ENCODE results near the gene EVX2.

EVX2 gene

DNA sequence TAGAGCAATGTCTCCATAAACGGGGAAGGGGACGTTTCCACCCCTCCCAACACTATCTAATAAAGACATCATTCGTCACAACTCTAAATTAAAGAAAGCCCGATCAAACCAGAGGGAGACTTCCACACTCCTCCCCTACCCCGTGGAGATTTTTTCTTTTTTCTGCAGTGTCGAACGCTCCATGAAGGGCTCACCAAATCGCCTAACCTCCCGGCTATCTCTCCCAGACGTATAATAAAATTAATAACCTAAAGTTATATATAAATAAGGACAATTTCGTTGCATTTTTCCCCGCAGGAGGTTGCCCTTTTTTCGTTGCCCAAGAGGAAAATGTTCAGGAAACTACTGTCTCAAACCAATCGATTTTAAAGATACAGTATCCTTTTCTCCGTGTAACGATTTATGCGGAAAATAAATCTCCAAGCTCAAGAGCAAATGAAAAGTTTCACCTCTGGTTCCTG is 2.4 kb downstream of the EVX2 start:
- no peak for DNase-seq

DNA sequence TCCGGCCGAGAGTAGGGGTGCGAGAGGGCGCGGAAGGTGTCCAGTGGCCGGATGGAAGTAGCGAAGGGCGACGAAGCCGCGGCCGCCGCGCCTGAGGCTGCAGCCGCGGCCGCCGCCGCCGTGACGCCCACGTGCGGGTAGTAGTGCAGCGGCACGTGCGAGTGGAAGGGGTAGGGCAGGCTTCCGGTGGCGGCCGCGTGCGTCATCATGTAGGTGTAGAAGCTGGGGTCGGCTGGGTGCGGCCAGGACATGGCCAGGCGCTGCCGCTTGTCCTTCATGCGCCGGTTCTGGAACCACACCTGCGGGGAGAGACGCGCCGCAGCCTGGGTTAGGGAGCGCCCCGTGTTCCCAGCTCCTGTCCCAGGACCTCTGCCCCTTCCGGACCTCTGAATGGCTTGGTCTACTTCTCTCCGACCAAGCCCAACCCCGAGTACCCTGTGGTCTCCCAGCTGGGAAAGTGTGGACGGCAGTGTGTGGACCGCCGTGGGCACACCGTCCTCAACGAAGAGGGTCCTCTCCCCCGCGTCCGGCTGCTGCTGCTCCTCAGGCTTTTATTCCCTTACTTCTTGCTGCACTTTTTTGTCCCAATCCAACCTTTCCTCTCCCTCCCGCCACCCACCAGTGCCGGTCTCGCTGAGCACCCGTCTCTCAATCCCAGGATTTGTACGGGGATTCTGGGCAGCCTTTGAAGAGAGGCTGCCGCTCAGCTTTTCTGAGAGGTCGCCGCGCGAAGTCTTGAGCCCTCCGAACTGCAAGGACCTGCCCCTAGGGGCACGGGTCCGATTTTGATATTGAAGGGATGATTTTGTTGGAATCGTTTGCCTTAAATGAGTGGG is 3.0 kb downstream of the EVX2 start:
- no peak for DNase-seq

DNA sequence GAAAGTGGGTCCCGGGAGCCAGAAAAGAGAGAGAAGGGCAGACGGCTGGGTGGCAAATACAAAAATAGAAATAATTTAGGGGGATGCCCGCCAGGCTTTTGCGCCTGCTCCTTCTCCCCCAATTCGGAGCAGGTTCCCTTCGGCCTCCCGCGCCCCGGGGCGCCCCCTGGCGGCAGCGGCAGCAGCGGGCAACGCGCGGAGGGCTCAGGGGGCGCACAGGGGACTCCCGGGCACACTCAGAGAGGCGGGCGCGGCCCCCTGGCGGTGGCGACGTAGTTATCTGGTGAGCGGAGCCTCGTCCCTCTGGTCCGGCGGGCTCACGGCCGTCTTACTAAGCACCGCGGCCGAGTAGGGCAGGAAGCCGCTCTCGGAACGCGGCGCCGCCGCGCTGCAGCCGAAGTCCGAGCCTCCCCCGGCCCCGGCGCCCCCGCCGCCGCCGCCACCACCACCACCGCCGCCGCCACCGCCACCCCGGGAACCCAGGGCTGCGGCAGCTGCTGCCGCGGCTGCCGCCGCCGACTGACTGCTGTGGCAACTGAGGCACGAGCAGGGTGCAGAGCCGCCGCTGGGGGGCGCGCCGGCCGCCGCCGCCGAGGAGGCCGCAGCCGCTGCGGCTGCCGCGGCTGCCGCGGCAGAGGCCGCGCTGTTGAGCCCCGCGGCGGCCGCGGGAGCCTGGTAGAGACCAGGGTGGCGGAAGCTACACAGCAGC is 3.8 kb downstream of the EVX2 start:
- no peak for DNase-seq

DNA sequence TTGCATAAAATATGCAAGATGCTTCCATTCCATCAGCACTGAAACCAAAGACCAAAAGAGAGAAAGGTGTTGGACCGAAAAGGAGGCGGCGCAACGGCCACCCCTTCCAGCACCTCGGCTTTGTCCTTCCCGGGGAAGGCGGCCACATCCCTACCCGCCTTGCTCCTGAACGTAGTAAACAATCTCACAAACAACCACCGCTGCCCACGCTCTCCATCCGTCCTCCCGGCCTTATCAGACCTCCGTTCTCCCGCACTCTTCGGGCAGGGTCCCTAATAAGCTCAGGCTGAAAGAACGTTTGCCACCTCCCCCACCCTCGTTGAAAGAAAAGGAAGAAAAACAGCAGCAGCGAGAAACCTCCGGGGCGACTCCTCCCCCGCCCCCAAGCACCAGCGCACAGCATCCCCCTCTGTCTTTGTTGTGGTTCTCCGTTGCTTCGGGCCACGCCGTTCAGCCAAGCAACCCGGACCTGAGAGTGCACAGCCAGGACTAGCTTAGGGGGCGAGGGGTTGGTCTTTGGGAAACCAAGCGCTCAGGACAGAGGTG is 4.4 kb downstream of the EVX2 start:
- DNase-seq: no peak

DNA sequence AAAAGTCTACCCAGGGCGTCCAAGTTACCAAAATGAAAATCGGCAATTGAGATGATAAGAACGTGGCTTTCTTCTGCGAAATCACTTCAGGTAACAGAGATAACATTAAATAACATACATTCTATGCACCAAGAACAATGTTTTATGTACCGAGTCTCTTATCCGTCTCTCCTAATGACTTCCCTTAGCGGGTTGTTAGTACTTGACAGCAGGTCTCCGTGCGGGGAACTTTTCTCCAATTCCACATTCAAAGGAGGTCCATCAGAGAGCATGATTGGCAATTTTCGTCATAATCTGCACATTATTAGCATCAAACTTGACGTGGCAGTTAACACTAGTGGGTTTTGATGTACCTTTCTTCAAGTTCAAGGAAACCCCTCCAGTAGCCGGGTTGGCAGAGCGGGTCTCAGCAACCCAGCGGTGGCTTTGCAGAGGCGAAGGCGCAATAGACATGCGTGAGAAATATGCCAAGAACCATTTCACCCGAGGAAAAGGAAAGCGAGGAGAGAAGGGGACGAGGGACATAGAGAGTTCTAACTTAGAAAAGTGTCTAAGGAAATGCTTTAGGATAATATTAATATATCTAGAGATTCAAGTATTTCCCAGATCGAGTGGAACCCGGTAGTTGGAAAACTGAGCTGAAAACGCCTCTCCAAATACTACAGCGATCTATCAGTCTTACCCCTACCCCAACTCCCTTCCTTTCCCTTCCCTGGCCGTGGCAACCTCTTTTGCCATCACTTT is 5.0 kb downstream of the EVX2 start:
- no peak for DNase-seq

DNA sequence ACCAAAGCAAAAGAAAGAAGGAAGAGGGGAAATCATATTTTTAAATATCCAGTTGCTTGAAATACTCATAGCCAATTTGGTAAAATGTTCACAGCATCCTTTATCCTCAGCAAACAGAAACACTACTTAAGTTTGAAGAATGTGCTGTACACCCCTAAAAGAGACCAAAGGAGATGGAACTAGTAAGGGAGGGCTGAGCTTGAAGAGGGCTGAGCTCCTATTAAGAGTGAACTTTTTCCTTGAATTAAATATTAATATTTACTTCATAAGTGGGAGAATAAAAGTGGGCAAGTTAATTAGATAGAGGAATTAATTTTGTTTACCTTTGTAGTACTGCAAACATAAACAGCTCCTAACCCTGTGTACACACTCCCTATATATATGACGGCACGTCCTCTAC is 7.0 kb downstream of the EVX2 start:
- no peak for DNase-seq

DNA sequence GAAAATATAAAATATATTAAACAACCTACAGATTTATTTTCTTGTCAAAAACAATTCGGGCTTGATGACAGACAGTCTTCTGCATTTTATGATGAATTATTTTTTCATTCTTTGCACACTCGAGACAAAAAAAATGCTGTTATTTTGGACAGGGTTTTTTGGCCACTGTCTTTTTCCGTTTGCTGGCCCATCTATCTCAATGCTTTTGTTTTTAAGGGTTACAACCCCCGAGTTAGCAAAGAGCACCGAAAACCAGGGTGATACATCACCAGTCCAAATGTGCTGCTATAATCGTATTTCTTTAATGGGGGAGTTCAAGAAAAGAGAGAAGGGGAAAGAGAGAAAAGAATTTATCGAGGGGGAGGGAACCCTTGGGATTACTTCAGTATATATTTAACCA is 7.7 kb downstream of the EVX2 start:
- DNase-seq: no peak

DNA sequence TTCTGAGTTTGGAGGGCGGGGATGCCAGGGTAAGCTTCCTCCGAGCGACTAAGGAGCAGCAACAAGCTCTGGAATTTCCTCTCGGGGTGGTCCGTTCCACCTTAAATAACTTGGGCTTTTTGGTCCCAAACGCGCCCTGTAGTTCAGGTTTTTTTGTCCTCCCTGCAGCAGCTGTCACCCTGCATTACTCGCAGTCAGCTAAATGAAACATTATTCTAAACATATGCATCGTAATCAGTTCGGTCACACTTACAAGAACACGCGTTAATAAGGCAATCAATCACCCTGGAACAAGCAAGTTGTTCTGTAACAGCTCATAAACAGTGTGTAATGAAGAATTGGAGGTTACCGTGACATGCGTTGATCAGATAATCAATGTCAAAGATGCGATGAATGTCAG is 8.3 kb downstream of the EVX2 start:
- DNase-seq: no peak

DNA sequence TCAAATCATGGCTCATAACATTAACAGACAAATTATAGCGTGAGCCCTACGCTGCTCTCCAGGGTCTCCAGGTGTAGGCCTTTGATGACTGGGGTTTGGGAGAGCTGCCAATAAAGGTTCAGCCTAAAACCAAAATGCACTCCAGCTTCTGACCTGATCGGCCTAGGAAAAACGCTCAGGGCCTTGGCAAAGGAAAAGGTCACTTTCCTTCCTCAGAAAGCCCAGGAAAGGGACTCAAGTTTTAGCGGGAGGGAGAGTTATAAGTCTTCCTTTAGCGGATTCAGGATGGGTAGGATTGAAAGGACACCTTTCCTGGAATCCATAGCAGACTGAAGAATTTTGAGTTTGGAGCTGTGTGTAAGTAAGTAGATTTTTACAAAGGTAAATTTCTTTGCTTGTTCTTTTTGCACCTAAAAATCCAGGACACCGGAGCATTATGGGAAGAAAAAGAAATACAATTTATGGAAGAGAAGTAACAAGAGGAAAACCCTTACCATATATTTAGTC is 8.8 kb downstream of the EVX2 start:
- no peak for DNase-seq

DNA sequence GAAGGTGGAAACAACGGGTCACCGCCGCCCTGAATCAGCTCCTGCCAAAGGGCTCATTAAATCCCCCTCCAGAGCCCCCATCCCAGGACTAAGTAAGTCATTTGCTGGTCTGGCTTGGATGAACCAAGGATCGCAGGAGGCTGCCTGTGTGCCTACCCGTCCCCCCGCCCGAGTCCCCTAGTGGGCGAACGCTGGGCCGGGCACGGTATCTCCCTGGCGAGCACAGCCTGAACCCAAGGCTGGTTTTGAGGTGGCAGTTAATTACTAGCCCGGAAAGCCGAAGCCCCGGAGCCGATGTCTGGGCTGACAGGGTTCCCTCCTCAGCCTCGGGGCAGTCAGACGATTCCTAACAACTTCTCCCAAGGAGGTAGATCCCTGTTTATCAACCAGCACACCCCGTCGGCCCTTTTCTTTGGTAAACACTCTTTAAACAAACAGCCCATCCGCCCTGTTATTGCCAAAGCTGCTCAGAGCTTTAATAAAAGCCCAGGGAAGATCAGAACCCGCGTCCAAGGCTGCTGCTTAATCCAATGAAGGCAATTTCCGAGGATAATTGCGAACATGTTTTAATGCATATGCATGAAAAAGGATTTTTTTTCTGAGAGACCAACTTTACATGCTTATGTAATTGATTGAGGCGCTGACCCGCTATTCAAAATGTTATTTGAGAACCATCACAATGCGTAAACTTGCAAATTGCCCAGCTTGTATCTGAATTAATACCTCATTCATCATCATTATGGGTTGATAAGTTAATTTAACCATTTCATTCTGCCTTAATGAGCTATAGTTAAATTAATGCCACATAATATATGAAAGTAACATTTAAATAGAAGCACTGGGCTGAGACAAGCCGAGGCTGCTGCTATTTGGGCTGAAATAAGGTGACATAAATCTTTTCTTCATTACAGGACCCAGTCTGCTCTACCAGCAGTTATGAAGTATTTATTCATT is 10.5 kb downstream of the EVX2 start:
- DNase-seq: no peak

DNA sequence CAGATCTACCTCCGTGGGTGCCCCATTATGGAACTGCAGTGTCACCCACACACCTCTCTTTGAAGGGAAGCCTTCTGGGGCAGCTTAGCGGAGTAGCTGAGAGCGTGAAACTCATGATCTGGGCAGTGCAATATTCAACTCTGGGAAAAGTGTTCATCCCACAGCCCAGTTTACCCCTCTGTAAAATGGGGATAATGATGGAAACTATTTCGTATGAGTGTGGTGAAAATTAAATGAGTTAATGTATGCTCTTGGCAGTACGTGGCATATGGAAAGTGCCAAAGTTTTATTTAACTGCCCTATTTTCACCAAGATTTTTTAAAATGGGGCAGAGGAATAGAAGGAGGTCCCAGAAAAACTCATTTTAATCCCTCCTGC is 11.5 kb downstream of the EVX2 start:
- DNase-seq: no peak

DNA sequence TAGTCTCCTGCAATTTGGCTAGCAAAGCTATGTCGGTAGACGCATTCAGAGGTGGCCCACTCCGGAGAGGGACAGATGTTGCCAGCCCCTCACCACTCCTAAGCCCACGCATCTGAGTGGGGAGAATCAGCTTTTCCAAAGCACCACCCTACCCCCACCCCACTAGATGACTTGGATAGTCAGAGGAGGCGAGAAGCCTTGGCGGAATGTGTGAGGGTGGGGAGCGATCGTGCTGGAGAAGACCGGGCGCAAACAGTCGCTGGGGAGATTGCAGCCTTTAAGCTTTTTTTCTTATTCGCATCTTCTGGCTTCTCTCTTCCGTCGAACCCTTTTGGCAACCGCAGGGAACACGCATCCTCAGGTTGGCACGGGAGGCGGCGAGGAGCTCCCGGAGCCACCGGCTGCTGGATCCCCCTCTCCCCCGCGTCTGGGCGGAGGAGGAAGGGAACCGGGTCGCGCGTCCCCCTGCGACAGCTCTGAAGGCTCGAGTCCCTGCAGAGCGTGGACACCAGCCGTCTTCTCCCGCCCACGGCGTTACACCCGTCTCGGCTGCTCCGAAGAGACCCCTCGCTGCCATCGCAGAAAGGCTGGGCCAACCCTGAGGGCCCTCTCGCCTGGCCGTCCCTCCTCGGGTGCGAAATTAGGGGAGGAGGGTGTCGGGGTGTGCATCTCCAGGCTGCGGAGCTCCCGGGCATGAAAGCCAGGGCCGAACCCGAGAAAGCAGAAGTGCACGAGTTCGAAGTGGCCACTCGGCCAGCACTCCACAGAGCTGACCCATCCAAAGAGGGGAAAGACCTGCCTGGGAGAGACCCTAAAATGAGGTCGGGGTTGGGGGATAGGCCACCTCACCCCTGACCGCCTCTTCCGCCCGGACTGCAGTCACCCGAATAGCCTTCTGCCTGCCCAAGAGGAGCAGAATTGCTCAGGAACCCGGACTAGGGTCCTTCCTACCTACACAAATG is 12.2 kb downstream of the EVX2 start:
- no peak for DNase-seq

DNA sequence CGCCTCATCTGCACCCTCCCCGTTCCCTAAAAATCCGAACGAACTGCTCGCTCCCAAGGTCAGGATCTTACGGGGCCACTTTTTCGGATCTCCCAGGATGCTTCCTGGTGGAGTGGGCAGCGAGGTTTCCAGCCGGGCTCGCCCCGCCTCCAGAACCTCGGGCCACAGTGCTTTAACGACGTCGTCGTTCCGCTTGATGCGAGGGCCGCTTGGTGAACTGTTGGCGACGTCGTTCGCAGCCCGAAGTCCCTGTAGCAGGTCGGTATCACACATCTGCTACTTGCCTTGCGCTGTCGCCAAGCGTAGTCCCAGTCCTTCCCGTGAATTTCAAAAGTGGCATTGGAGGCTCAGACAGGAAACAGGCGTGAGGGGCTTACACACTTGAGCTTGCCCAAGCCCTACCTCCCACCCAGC is 15.3 kb downstream of the EVX2 start:
- DNase-seq: no peak

DNA sequence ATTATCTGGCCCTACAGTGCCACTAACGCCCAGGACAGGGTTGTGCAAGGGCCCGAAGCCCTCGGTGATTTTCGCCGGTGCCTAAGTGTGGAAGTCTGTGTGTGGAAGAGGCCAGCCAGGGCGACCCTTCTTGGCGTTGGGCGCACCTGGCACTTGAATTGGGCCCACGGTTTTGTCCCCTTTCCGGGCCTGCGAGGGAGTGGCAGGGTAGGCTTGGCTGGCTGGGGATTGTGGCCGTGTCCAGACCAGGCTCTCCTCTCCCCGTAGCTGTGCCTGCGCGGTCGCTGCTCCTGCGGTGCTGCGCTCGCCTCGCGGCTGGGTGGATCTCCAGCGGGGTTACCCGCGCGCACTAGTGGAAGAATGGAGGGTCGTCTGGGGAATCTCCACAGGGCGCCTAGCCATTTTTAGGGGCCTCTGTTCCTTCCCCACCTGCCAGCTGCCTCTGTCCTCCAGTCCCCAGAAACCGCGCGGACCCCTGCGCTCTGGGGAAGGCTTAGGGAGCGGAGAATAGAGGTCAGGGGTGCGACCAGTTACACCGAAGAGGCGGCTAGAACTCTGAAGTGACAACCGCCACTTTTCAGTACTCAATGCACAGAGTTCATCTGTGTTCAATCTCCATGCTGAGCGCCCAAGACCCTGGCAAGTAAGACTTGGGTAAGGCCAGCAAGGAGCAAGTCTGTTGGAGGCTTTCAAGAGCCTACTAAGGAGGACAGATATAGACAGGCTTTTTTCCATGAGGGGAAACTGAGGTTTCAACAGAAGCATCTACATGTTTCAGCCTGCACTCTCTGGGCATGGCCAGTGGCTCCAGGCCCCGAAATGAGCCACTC is 16.0 kb downstream of the EVX2 start:
- DNase-seq: no peak

DNA sequence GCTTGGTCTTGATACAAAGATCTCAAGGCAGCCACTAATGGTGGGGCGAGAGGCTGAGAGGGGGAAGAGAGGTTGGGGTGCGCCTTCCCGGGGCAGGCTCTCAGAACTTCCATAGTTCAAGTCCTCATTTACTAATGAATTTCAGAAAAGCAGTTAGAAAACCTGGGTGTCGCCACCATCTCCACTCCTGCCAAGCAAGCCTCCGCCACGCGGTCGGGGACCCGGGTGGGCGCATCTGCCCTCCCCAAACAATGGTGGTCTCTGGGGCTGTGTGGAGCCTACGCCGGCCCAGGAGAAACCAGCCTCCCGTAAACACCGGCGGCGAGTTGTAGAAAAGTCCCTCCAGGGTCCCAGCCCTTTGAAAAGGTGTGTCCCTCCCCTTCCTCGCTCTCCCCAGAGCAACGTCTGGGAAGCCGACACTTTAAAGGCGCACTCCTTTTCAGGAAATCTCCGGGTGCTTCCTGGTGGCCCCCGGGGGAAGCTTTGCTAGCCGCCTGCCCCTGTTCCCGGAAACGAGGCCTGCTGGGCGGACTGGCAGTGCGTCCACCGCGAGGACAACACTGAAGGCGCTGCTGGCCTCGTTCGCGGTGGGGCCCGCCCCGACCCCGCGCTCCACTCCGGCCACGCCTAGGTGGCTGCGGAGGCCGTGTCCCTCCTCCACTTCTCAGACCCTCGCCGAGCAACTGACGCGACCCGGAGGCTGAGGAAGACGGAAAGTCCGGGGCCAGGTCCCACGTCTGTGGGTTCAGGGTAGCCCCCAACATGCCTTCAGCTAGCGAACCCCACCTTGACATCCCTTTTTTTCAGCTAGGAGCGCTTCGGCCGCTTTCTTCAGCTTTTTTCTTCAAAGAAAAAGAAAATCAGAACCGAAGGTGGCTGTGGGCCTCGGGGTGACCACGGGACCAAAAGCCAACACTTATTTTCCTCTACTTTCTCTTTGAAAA is 16.8 kb downstream of the EVX2 start:
- no peak for DNase-seq

DNA sequence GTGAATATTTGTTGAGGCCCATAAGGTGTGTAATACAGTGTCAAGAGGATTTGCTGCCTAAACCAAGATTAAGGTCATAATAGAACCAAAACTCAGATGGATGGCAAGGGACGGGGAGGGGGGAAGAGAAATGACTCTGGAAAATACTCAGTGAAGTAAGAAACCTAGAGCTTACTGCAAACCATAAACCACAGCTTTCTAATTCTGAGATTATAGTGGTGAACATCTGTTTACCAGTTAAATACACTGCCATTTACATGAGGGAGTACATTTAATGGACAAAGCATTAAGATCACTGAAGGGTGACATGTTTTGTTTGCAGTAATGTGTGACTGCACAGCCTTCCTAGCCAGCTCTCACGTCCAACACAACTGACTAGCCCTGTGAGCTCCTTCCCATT is 19.8 kb downstream of the EVX2 start:
- DNase-seq: no peak

DNA sequence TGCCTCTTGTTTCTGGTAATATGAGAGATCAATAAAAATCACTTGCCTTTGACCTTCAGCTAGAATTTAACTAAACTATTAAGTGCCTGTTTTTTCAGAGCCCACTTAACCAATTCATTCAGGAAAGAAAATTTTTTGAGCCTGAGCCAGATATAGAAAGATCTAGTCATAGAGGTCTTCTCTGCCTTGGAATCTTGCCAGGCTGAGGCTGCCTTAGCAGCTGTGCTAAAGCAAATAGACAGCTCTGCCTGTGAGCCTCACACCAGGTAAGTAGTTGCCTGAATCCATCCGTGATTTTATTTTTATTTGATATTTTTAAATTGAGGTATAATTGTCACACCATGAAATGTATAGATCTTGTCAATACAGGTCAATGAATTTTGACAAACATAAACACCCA is 27.4 kb downstream of the EVX2 start:
- DNase-seq: no peak

DNA sequence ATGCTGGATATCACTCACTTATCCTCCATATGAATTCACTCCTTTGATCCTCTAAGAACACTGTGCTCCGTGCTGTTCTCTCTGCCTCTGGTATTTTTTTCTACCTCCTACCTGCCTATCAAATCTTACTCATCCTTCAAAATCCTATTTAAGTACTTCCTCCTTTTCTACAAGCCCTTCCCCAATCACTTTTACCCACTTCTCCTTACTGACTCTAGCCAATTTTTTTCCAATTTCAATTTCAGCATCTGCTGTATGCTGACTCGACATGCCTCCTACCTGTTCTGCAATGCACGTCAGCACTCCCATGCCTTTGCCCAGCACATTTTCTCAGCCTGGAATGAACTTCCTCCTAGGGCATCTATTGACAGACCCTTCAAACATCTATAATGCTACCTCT is 44.4 kb downstream of the EVX2 start:
- no peak for DNase-seq

DNA sequence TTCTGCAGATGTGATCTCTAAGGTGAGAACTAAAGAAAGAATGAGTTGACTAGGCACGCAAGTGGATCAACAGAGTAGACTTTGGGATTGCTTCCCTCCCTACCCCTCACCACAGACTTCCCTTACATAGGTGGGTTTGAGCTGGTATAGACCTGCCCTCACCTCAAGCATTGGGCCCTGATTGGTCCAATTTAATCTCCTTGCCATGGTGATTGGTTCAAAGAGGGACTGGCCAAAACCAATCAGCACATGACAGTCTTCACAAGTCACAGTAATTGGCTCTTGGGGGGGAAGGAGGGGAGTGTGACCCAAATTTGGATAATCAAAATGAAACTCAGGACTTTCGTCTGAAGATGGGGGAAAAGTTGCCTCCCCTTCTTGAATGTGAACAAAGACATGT is 45.1 kb downstream of the EVX2 start:
- no peak for DNase-seq
